ENCODE results near the gene CDH4. TPM values are rescaled to one million over a fixed set of nuclear protein-coding genes. Genes with fewer than 3 reads are reported as not detected.

The CDH4 gene
- total RNA-seq, 6 experiments from 2014 or later, result 5.8 to 12.8 (median 10.9) TPM

DNA sequence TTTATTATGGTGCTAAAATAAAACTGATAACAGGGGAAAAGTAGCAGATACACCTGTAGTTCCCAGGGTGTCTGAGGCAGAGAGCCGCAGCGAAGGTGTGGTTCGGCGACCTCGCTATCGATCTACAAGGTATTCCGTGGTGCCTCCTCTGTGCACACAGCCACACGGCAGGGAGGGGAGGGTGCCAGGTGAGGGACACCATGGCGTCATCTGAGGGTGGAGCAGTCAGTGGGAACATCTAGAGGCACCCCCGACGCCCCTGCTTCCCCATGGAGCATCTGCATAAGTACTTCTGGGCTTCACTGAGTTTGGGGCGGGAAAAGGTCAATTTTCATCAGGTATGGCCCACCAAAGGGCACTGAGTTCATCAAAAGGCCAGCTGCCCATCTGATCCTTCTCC lies 570.3 kb downstream of the CDH4 start:
- Mint-ChIP-seq H3K9me3 (peaks cover 19% of the 10 kb centered on the region), H3K4me1 (ENCODE audit: low read depth) (no peaks in the 10 kb centered on the region), H3K27ac (no peak overlapping the region), H3K36me3 (ENCODE audit: low read depth) (peaks cover 5% of the 10 kb centered on the region; the same call in 1 of the 2 replicates), H3K27me3 (ENCODE audit: insufficient read depth) (no peaks in the 10 kb centered on the region; the same call in none of the 2 replicates), H3K4me3 (no peak overlapping the region)
- TF ChIP-seq CTCF (IDR thresholded peaks at IDR 0.05), result no peak
- DNase-seq, result no peak

DNA sequence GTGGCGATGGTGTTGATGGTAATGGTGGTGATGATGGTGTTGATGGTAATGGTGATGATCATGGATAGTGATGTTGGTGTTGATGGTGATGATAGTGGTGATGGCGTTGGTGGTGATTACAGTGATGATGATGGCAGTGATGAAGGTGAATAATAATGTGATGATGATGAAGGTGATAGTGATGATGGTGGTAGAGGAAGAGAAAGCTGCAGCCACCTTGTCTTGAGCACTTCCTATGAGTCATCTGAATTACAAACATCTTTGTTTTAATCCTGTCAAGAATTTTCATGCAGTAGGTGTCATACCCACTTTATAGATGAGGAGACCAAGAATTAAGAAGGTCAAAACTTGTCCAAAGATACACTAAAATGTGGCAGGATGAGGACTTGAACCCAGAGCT lies 571.2 kb downstream of the CDH4 start:
- TF ChIP-seq CTCF (IDR thresholded peaks at IDR 0.05), result no peak
- peaks cover 5% of the 10 kb centered on the region; the same call in 1 of the 2 replicates for H3K36me3 Mint-ChIP-seq (ENCODE audit: low read depth)
- no peaks in the 10 kb centered on the region for H3K4me1 Mint-ChIP-seq (ENCODE audit: low read depth)
- H3K9me3 Mint-ChIP-seq, result peaks cover 19% of the 10 kb centered on the region
- no peak overlapping the region for H3K4me3 Mint-ChIP-seq
- no peak for DNase-seq
- no peak overlapping the region for H3K27ac Mint-ChIP-seq
- peaks cover under 1% of the 10 kb centered on the region for H3K27me3 Mint-ChIP-seq (ENCODE audit: insufficient read depth)

GRCh38 chr20:61828891-61829290 lies 576.8 kb downstream of the CDH4 start:
- H3K36me3 Mint-ChIP-seq (ENCODE audit: low read depth), result peaks cover 5% of the 10 kb centered on the region; the same call in 1 of the 2 replicates
- H3K27ac Mint-ChIP-seq, result no peak overlapping the region
- peaks cover 13% of the 10 kb centered on the region for H3K9me3 Mint-ChIP-seq
- TF ChIP-seq CTCF (IDR thresholded peaks at IDR 0.05), result no peak
- no peak overlapping the region for H3K4me3 Mint-ChIP-seq
- no peak for DNase-seq
- H3K4me1 Mint-ChIP-seq (ENCODE audit: low read depth), result no peaks in the 10 kb centered on the region
- H3K27me3 Mint-ChIP-seq (ENCODE audit: insufficient read depth), result peaks cover 5% of the 10 kb centered on the region

- no peak for TF ChIP-seq CTCF (IDR thresholded peaks at IDR 0.05)
- peaks cover 13% of the 10 kb centered on the region for H3K9me3 Mint-ChIP-seq
- peaks cover 5% of the 10 kb centered on the region; the same call in 1 of the 2 replicates for H3K36me3 Mint-ChIP-seq (ENCODE audit: low read depth)
- peaks cover 5% of the 10 kb centered on the region for H3K27me3 Mint-ChIP-seq (ENCODE audit: insufficient read depth)
- H3K4me3 Mint-ChIP-seq, result no peak overlapping the region
- no peak overlapping the region for H3K27ac Mint-ChIP-seq
- DNase-seq, result no peak
- no peaks in the 10 kb centered on the region for H3K4me1 Mint-ChIP-seq (ENCODE audit: low read depth)
Measured at GRCh38 chr20:61829526-61829925, 577.5 kb downstream of the CDH4 start.

- H3K4me3 Mint-ChIP-seq, result no peak overlapping the region
Measured at GRCh38 chr20:61830241-61830930, 578.3 kb downstream of the CDH4 start.

More at GRCh38 chr20:61830241-61830930, 578.3 kb downstream of the CDH4 start:
- peaks cover 6% of the 10 kb centered on the region for H3K27me3 Mint-ChIP-seq (ENCODE audit: insufficient read depth)
- no peaks in the 10 kb centered on the region for H3K4me1 Mint-ChIP-seq (ENCODE audit: low read depth)
- peaks cover 5% of the 10 kb centered on the region; the same call in 1 of the 2 replicates for H3K36me3 Mint-ChIP-seq (ENCODE audit: low read depth)
- no peak for TF ChIP-seq CTCF (IDR thresholded peaks at IDR 0.05)
- DNase-seq, result no peak
- no peak overlapping the region for H3K27ac Mint-ChIP-seq
- H3K9me3 Mint-ChIP-seq, result peaks cover 13% of the 10 kb centered on the region
